PC-9 (cell line): ENCODE measurements around the gene PPM1H.

Experiments used
- EZH2 ChIP-seq: fragments of 200-600 bp; sonication (generic); IDR thresholded peaks from 2 replicates; pipeline ENCODE4 v1.8.0; 2017; ENCODE audit warnings: antibody characterized with exemption, low read depth
- TF ChIP-seq, protein P1 (sequence below): fragments of 200-600 bp; sonication (generic); conservative IDR thresholded peaks from 2 replicates; pipeline ENCODE4 v1.6.1; 2017; ENCODE audit warnings: mixed run types, antibody characterized with exemption, mild to moderate bottlenecking, moderate library complexity

- TF ChIP-seq, protein P1, sequence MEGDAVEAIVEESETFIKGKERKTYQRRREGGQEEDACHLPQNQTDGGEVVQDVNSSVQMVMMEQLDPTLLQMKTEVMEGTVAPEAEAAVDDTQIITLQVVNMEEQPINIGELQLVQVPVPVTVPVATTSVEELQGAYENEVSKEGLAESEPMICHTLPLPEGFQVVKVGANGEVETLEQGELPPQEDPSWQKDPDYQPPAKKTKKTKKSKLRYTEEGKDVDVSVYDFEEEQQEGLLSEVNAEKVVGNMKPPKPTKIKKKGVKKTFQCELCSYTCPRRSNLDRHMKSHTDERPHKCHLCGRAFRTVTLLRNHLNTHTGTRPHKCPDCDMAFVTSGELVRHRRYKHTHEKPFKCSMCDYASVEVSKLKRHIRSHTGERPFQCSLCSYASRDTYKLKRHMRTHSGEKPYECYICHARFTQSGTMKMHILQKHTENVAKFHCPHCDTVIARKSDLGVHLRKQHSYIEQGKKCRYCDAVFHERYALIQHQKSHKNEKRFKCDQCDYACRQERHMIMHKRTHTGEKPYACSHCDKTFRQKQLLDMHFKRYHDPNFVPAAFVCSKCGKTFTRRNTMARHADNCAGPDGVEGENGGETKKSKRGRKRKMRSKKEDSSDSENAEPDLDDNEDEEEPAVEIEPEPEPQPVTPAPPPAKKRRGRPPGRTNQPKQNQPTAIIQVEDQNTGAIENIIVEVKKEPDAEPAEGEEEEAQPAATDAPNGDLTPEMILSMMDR, result no peak
- TF ChIP-seq EZH2, result no peak
Observed at GRCh38 chr12:62603811-62604098, 331.2 kb downstream of the PPM1H start.
